Gastrocnemius medialis (tissue), 4 donors: ENCODE results near the gene HSPB7.
"Not testable (repeated sequence)": the region's sequence is repeated elsewhere in the genome, so short reads cannot be mapped to it uniquely, and the experiment has no call there.

Experiments
- POLR2A ChIP-seq, 2 donors: fragments of 450-650 bp; IDR thresholded peaks; one replicate each; pipeline ENCODE4 v1.6.1; 2017; ENCODE audit warnings: antibody characterized with exemption in 2 of 2, mild to moderate bottlenecking in 2 of 2, moderate library complexity in 2 of 2
- TF ChIP-seq, protein P1 (sequence below), 5 experiments: fragments of 450-650 bp in 3 of 5; fragments of 200-600 bp in 2 of 5; sonication (generic) in 2 of 5; IDR thresholded peaks in 4 of 5; conservative IDR thresholded peaks in 1 of 5; 1 replicate in 4 of 5; 2 replicates in 1 of 5; pipeline ENCODE4 v1.5.1; 2016 to 2019; ENCODE audit warnings: antibody characterized with exemption in 5 of 5, mild to moderate bottlenecking in 3 of 5, moderate library complexity in 3 of 5

- TF ChIP-seq, protein P1, sequence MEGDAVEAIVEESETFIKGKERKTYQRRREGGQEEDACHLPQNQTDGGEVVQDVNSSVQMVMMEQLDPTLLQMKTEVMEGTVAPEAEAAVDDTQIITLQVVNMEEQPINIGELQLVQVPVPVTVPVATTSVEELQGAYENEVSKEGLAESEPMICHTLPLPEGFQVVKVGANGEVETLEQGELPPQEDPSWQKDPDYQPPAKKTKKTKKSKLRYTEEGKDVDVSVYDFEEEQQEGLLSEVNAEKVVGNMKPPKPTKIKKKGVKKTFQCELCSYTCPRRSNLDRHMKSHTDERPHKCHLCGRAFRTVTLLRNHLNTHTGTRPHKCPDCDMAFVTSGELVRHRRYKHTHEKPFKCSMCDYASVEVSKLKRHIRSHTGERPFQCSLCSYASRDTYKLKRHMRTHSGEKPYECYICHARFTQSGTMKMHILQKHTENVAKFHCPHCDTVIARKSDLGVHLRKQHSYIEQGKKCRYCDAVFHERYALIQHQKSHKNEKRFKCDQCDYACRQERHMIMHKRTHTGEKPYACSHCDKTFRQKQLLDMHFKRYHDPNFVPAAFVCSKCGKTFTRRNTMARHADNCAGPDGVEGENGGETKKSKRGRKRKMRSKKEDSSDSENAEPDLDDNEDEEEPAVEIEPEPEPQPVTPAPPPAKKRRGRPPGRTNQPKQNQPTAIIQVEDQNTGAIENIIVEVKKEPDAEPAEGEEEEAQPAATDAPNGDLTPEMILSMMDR (IDR thresholded peaks at IDR 0.05 in 4 of 5, conservative IDR thresholded peaks at IDR 0.05 in 1 of 5), result not testable (repeated sequence)
- TF ChIP-seq POLR2A (IDR thresholded peaks at IDR 0.05), result not testable (repeated sequence)
These were observed 22.0 kb upstream of the HSPB7 start for GRCh38 chr1:16039871-16040270.
